Aorta (tissue), 5 donors: ENCODE measurements around the gene NEK6. TPM values are rescaled to one million over a fixed set of nuclear protein-coding genes. Genes with fewer than 3 reads are reported as not detected.
A peak's percentile ranks its signal among the peaks of the same experiment; 100 is the strongest.

Source experiments
- ATAC-seq: fragments of 200-7000 bp; cut with Tn5 transposase; one replicate; pipeline ENCODE4 v1.9.1; 2022; ENCODE audit warnings: moderate library complexity; ENCODE audit not compliant: low FRiP score
- DNase-seq, 2 donors: peaks; one replicate each; pipeline ENCODE4 v3.0.0-alpha.2; 2020
- H3K27ac ChIP-seq, 2 donors: one replicate each; pipeline ENCODE4 v1.5.1; 2013; ENCODE audit warnings: low read length in 2 of 2, mild to moderate bottlenecking in 2 of 2, moderate library complexity in 2 of 2, control low read depth in 1 of 2, inconsistent platforms in 1 of 2, low read depth in 1 of 2
- H3K27me3 ChIP-seq, 2 donors: one replicate each; pipeline ENCODE4 v1.6.1; 2013; ENCODE audit warnings: control low read depth in 1 of 2, low read length in 1 of 2, mild to moderate bottlenecking in 1 of 2, moderate library complexity in 1 of 2; ENCODE audit not compliant: insufficient read depth in 2 of 2, control insufficient read depth in 1 of 2
- H3K36me3 ChIP-seq, 2 donors: one replicate each; pipeline ENCODE4 v1.6.1; 2013; ENCODE audit warnings: control low read depth in 1 of 2, low read length in 1 of 2, mild to moderate bottlenecking in 1 of 2; ENCODE audit not compliant: insufficient read depth in 2 of 2, control insufficient read depth in 1 of 2
- H3K4me1 ChIP-seq, 2 donors: one replicate each; pipeline ENCODE4 v1.6.1; 2013; ENCODE audit warnings: low read length in 2 of 2, control low read depth in 1 of 2, mild to moderate bottlenecking in 1 of 2, moderate library complexity in 1 of 2; ENCODE audit not compliant: insufficient read depth in 2 of 2, control insufficient read depth in 1 of 2
- H3K4me3 ChIP-seq, 2 donors: one replicate each; pipeline ENCODE4 v1.5.1; 2013; ENCODE audit warnings: low read length in 2 of 2, control low read depth in 1 of 2, mild to moderate bottlenecking in 1 of 2
- H3K9me3 ChIP-seq: one replicate; pipeline ENCODE4 v1.6.1; 2013; ENCODE audit warnings: mild to moderate bottlenecking, low read length; ENCODE audit not compliant: control insufficient read depth
- WGBS, 2 donors: extraction: QIAGEN DNeasy Blood & Tissue Kit; methylation state at CpG; one replicate each; pipeline ENCODE4 v1.1.7; 2013; 5-methylcytosine and 5-hydroxymethylcytosine counted together
- intact Hi-C, 2 donors: fragments of 100-400 bp; cut with DNase I; formaldehyde crosslinking; loops; one replicate each; pipeline versions ENCODE4 v1.14.2 to v1.15.0; 2022
- polyA plus RNA-seq, 2 donors: library from polyadenylated mRNA; stranded (reverse); fragments of 200-250 nt; gene quantifications; one replicate each; pipeline ENCODE4 v1.2.3, GENCODE V29; 2013
- total RNA-seq, 2 donors: library from RNA; stranded (reverse); fragmentation: NEBNext Ultra II Directional; extraction: Animal tissue kit (Norgen Biotek cat#: 25700); gene quantifications; one replicate each; pipeline ENCODE4 v1.2.1, GENCODE V29; 2021
- donor health status: healthy with polysubstance abuse.
- donor health status: Bipolar disorder and iron deficiency.
- donor health status: DM: no; HTN: no; CAD: no.
- donor health status: DM: no; HTN: no; CAD: no.
- donor health status: DM: yes; HTN: yes; CAD: no.

The NEK6 gene
- total and polyA plus RNA-seq, 4 donors = 8.2 to 72.8 (median 37.0) TPM

DNA sequence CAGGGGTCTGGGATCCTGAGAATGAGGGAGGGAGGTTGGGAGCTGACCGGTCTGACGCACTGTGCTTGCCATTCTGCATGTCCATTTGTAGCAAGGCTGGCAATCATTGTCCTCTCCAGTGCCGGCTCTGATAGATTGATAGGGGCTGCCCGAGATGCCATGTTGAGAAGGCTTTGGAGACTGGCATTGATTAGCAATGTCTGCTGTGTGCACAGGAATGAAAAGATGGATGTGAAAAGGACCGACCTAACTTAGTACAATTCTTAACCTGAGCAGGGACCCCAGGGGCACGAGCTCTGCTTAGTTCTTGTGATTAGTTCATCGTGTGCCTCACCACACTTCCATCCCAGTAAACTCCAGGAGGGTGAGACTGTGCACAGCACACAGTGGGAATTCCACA lies 17.0 kb downstream of the NEK6 start:
- Histone ChIP-seq H3K9me3 (no peaks in the 10 kb centered on the region), H3K4me3 (no peak overlapping the region), H3K27me3 (no peaks in the 10 kb centered on the region), H3K4me1 (peaks cover 0 to 3% of the 10 kb centered on the region in 2 donors), H3K36me3 (no peaks in the 10 kb centered on the region), H3K27ac (no peak overlapping the region)
- ATAC-seq = no peak
- 96% methylated on average over 7 of the region's 7 CpGs for WGBS, 2 donors
- intact Hi-C loops = loop anchor here in 1 of 2 donors (10.0 kb wide), 1 partner anchor 540 kb away; no protein-coding TSS in a partner anchor
- no peak for DNase-seq

DNA sequence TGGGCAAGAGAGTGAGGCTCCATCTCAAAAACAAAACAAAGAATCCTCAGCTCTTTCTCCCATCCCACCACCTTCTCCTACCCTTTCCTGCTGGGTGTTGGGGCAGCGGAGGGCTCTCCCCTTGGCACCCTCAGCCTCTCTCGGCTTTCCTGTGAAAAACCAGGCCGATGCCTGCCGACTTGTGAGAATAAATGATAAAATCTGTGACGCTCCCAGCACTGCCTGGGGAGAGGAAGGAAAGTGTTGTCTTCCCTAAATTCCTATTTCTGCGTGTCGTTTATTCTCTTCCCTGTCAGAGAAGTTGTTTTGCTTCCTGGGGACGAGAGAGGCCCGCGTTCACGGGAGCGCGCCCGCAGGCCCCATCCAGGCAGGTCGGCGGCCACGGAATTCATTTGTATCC lies 19.7 kb downstream of the NEK6 start:
- Histone ChIP-seq H3K27me3 (no peaks in the 10 kb centered on the region), H3K27ac (no peak overlapping the region), H3K36me3 (no peaks in the 10 kb centered on the region), H3K9me3 (no peaks in the 10 kb centered on the region), H3K4me1 (peaks cover 0 to 3% of the 10 kb centered on the region in 2 donors), H3K4me3 (no peak overlapping the region)
- intact Hi-C loops = loop anchor here in 1 of 2 donors (10.0 kb wide), 1 partner anchor 543 kb away; no protein-coding TSS in a partner anchor
- WGBS, 2 donors = 86 to 89% methylated on average over 17 of the region's 17 CpGs
- DNase-seq (no peak), ATAC-seq (no peak)

DNA sequence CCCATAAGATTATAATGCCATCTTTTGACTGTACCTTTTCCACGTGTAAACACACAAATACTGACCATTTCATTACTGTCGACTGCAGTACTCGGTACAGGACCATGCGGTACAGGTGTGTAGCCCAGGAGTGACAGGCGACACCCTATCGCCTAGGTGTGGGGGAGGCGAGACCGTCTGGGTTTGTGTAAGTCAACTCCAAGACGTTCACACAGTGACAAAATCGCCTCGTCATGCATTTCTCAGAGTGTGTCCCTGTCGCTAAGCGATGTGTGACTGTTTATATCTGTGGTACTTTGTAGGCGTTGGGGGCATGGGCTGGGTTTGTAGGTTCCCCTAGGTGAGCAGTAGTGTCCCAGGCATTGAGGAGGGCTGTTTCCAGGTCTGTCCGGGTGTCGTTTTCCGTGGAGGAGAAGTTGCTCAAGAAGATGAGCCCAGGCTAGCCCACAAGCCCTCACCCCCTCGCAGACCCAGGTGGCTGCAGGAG lies 20.3 kb downstream of the NEK6 start:
- ATAC-seq = no peak
- no peaks in the 10 kb centered on the region for H3K27me3 ChIP-seq
- H3K9me3 ChIP-seq = no peaks in the 10 kb centered on the region
- no peak overlapping the region for H3K27ac ChIP-seq
- 90% methylated on average over 18 of the region's 18 CpGs for WGBS, 2 donors
- no peak for DNase-seq
- intact Hi-C loops = loop anchor here in 1 of 2 donors (10.0 kb wide), 1 partner anchor 543 kb away; no protein-coding TSS in a partner anchor
- H3K36me3 ChIP-seq = no peaks in the 10 kb centered on the region
- peaks cover 0 to 4% of the 10 kb centered on the region in 2 donors for H3K4me1 ChIP-seq
- no peak overlapping the region for H3K4me3 ChIP-seq

DNA sequence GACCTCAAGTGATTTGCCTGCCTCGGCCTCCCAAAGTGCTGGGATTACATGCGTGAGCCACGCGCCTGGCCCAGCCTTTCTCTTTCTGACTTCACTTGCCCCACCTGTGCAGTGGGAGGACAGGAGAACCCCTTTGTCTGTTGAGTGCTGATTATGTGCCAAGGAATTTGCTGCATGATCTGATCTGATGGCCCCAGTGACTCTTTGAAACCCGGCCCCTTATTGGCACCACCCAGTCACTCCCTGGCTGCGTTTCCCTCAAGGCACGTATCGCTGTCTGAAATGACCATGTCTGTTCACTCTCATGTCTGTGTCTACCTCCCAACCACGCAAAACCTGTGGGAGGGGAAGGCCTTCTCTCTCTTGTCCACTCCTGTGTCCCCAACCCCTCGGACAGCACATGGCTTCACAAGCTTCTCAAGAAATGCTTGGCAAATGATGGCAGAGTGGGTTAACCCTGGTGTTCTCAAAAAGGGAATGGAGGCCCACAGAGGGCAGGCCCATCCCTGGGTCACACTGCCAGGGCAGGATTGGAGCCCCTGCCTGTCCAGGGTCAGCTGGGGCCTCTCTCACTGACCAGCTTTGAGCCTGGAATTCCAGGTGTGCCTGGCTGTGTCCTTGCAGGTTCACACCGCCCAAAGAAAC lies 21.9 kb downstream of the NEK6 start:
- Histone ChIP-seq H3K4me3 (no peak overlapping the region), H3K36me3 (no peaks in the 10 kb centered on the region), H3K27me3 (no peaks in the 10 kb centered on the region), H3K27ac (peak overlapping the region; percentile 38 to 89), H3K9me3 (no peaks in the 10 kb centered on the region), H3K4me1 (peaks cover 0 to 4% of the 10 kb centered on the region in 2 donors)
- 41 to 47% methylated on average over 11 of the region's 11 CpGs for WGBS, 2 donors
- DNase-seq = no peak
- intact Hi-C loops = loop anchor here in 1 of 2 donors (10.0 kb wide), 1 partner anchor 545 kb away; no protein-coding TSS in a partner anchor
- ATAC-seq = no peak

DNA sequence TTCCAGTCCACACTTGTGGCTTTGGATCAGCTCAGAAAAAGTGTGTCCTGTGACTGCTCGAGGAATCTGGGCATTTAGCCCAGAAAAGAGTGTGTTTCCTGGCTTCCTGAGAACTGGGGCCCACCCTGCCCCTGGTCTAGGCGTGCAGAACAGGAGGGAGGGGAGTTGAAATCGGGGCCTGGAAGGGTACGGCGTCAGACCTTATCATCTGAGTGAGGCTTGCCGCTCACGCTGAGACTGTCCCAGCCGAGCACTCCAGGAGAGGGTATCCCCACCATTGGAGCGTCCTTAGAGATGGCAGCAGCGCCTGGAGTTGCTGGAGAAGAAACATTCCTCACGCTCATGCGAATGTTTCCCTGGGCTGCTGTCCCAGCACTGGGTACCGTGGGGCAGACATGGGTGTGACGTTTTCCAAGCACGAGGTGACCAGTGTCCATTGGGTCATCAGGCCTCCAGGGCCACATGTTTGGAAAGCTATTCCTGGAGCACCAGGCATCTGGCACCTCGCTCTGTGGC lies 22.5 kb downstream of the NEK6 start:
- peak overlapping the region in 1 of 2 donors; percentile 89 for H3K27ac ChIP-seq
- no peaks in the 10 kb centered on the region for H3K9me3 ChIP-seq
- no peaks in the 10 kb centered on the region for H3K36me3 ChIP-seq
- H3K4me1 ChIP-seq = peaks cover 0 to 4% of the 10 kb centered on the region in 2 donors
- 1 to 4% methylated on average over 16 of the region's 16 CpGs for WGBS, 2 donors
- intact Hi-C loops = no loop called here
- peak; percentile 75 for ATAC-seq
- H3K4me3 ChIP-seq = no peak overlapping the region
- DNase-seq = peak; percentile 87 to 90
- no peaks in the 10 kb centered on the region for H3K27me3 ChIP-seq

DNA sequence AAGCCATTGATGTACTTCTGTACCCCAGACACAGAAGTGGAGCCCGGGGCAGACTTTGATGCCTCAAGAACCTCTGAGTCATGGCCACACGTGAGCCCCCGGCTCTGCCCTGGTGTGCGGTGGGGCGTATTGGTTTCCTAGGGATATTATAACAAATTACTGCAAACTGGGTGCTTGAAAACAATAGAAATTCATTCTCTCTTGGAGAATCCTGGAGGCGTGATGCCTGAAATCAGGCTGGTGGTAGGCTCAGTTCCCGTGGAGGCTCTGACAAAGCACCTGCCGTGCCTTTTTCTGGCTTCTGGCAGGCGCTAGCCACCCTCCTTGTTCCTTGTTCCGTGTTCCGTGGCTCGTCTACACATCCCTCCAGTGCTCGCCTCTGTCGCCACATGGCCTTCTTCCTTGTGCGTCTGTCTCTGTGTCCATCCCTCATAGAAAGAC lies 24.2 kb downstream of the NEK6 start:
- intact Hi-C loops = no loop called here
- H3K27ac ChIP-seq = peak overlapping the region in 1 of 2 donors; percentile 26
- DNase-seq = peak in 1 of 2 donors; percentile 63
- no peak overlapping the region for H3K4me3 ChIP-seq
- no peaks in the 10 kb centered on the region for H3K27me3 ChIP-seq
- H3K4me1 ChIP-seq = peaks cover 0 to 4% of the 10 kb centered on the region in 2 donors
- no peak for ATAC-seq
- 78 to 88% methylated on average over 15 of the region's 15 CpGs for WGBS, 2 donors
- no peaks in the 10 kb centered on the region for H3K9me3 ChIP-seq
- no peaks in the 10 kb centered on the region for H3K36me3 ChIP-seq

DNA sequence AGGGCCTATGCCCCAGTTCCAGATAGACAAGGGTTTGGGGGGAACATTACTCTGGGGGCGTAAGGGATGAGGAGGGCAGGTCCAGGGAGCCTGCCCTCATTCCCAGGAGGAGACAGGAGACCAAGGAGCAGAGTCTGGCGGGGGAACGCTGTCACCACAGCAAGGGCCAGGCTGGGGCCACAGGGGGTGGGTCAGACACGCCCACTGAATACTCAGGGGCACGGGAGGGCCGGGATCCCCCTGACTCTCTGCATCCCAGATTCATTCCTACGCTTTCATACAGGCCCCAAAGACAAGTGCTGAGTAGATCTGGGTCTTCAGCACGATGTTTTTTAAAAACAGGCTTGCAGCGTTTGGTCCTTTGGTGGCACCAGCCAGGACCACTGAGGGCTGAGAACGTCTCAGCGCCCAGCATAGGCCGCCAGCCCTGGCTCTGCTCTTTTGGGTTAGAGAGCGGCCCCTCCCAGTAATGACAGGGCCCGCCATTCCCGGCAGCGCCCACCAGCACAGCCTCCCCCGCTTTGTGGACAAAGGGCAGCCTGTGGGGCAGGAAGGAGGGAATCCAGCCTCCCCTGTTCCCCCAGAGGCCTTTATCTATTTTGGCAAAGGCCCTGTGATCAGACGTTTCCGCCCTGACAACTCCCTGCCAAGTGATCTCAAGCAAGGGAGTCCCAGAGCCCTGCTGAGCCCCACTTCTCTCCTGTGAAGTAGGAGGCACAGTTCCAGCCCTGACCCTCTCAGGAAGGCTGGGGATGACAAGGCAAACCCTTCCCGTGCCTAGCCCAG lies 24.9 kb downstream of the NEK6 start:
- H3K4me3 ChIP-seq = no peak overlapping the region
- ATAC-seq = peak; percentile 35

DNA sequence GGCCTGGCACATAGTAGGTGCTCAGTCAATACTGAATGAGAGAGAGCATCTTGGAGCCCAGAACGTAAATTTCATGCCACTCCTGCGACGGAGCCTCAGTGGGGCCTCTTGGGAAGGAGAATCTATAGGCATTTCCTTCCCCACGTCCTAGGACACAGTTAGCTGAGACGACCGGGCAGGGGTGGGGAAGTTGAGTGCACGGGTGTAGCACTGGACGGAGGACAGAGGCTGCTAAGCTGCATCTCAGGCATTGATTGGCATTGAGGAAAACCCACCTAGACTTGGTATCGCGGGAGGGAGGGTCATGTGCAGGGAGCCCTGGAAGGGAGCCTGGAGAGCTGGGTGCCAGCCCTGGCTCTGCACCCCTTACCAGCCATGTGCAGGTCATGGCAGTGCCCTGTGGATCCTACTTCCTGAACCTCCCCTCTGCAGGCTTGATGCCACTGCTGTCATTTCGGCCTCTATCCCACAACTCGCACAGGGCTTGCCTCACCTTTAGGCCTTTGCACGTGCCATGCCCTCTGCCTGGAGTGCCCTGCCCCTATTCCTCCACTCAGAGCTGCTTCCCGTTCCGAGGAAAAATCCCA lies 25.6 kb downstream of the NEK6 start:
- intact Hi-C loops = no loop called here
- Histone ChIP-seq H3K27ac (peak overlapping the region in 1 of 2 donors; percentile 26), H3K9me3 (no peaks in the 10 kb centered on the region), H3K27me3 (no peaks in the 10 kb centered on the region), H3K4me1 (peaks cover 0 to 4% of the 10 kb centered on the region in 2 donors), H3K36me3 (no peaks in the 10 kb centered on the region), H3K4me3 (no peak overlapping the region)
- no peak for DNase-seq
- no peak for ATAC-seq
- WGBS, 2 donors = 82 to 83% methylated on average over 15 of the region's 15 CpGs

More for the DNA sequence above, 24.9 kb downstream of the NEK6 start:
- peaks cover 0 to 4% of the 10 kb centered on the region in 2 donors for H3K4me1 ChIP-seq
- intact Hi-C loops = no loop called here
- H3K27me3 ChIP-seq = no peaks in the 10 kb centered on the region
- 35 to 40% methylated on average over 19 to 20 of the region's 20 CpGs for WGBS, 2 donors
- no peaks in the 10 kb centered on the region for H3K36me3 ChIP-seq
- peak overlapping the region in 1 of 2 donors; percentile 26 for H3K27ac ChIP-seq
- DNase-seq = peak; percentile 83 to 91
- H3K9me3 ChIP-seq = no peaks in the 10 kb centered on the region
